Hepatocyte (in vitro differentiated cells): ENCODE results near the gene MRPS9. TPM values are rescaled to one million over a fixed set of nuclear protein-coding genes. Genes with fewer than 3 reads are reported as not detected.

Source experiments
- DNase-seq: peaks from one replicate; pipeline ENCODE4 v3.0.0-alpha.2; 2016; ENCODE audit warnings: low spot score
- H2AFZ ChIP-seq: fragments of 200-600 bp; sonication (generic); 2 replicates; pipeline ENCODE4 v1.6.0; 2016; ENCODE audit warnings: antibody characterized with exemption, mild to moderate bottlenecking
- H3K27ac ChIP-seq: fragments of 200-600 bp; sonication (generic); 2 replicates; pipeline ENCODE4 v1.5.1; 2016; ENCODE audit warnings: mild to moderate bottlenecking
- H3K27me3 ChIP-seq: fragments of 200-600 bp; sonication (generic); 2 replicates; pipeline ENCODE4 v1.6.1; 2016
- H3K36me3 ChIP-seq: fragments of 200-600 bp; sonication (generic); replicated peaks from 2 replicates; pipeline ENCODE4 v1.5.1; 2016; ENCODE audit warnings: low read depth; ENCODE audit not compliant: insufficient read depth
- H3K4me1 ChIP-seq: fragments of 200-600 bp; sonication (generic); 2 replicates; pipeline ENCODE4 v1.5.1; 2016; ENCODE audit warnings: mild to moderate bottlenecking, moderate library complexity; ENCODE audit not compliant: insufficient read depth
- H3K4me2 ChIP-seq: fragments of 200-600 bp; sonication (generic); 2 replicates; pipeline ENCODE4 v1.6.0; 2016
- H3K4me3 ChIP-seq: fragments of 200-600 bp; sonication (generic); 2 replicates; pipeline ENCODE4 v1.5.1; 2016; ENCODE audit warnings: mild to moderate bottlenecking
- H3K79me2 ChIP-seq: fragments of 200-600 bp; sonication (generic); 2 replicates; pipeline ENCODE4 v1.6.0; 2017; ENCODE audit warnings: mild to moderate bottlenecking
- H3K9me2 ChIP-seq: fragments of 200-600 bp; sonication (generic); replicated peaks from 2 replicates; pipeline ENCODE4 v1.6.0; 2017; ENCODE audit warnings: mild to moderate bottlenecking; ENCODE audit not compliant: insufficient read depth
- H3K9me3 ChIP-seq: fragments of 200-600 bp; sonication (generic); 2 replicates; pipeline ENCODE4 v1.5.1; 2016; ENCODE audit warnings: low read depth, mild to moderate bottlenecking
- H4K20me1 ChIP-seq: fragments of 200-600 bp; sonication (generic); 2 replicates; pipeline ENCODE4 v1.6.0; 2016; ENCODE audit warnings: mild to moderate bottlenecking; ENCODE audit not compliant: insufficient read depth, poor library complexity, severe bottlenecking
- EZH2 ChIP-seq: fragments of 200-600 bp; sonication (generic); IDR thresholded peaks from 2 replicates; pipeline ENCODE4 v1.6.1; 2016; ENCODE audit warnings: antibody characterized with exemption, mild to moderate bottlenecking, borderline replicate concordance
- EZH2phosphoT487 ChIP-seq: fragments of 200-600 bp; sonication (generic); IDR thresholded peaks from one replicate; pipeline ENCODE4 v1.6.1; 2018; ENCODE audit warnings: antibody characterized with exemption, mild to moderate bottlenecking, low read depth, moderate library complexity; ENCODE audit not compliant: unreplicated experiment, severe bottlenecking
- WGBS: methylation state at CpG from one replicate; pipeline ENCODE4 v1.1.6; 2016; ENCODE audit warnings: low lambda C conversion rate; ENCODE audit errors: missing lambda C conversion rate; 5-methylcytosine and 5-hydroxymethylcytosine counted together
- polyA plus RNA-seq: library from polyadenylated mRNA; unstranded; fragments of >200 nt; fragmentation: Nextera tagmentation; extraction: Ambion mirVana; gene quantifications from 2 replicates; pipeline ENCODE4 v1.2.1, GENCODE V29; 2016
- total RNA-seq: library from RNA; depleted of rRNA; stranded (reverse); fragments of >200 nt; gene quantifications from 2 replicates; pipeline ENCODE4 v1.2.3, GENCODE V29; 2014
- TF ChIP-seq, protein P1 (sequence below): fragments of 200-600 bp; sonication (generic); IDR thresholded peaks from 2 replicates; pipeline ENCODE4 v1.5.1; 2016; ENCODE audit warnings: antibody characterized with exemption, mild to moderate bottlenecking; ENCODE audit not compliant: poor library complexity

The MRPS9 gene
- total and polyA plus RNA-seq, 2 experiments from 2014 or later: 30.8 to 35.0 TPM

- no peak overlapping the region for H3K4me2 ChIP-seq
- no peaks in the 10 kb centered on the region for H3K9me2 ChIP-seq
- peaks cover 3% of the 10 kb centered on the region for H3K9me3 ChIP-seq
- H3K36me3 ChIP-seq: no peaks in the 10 kb centered on the region
- no peak overlapping the region for H3K27ac ChIP-seq
- no peak for DNase-seq
- no peaks in the 10 kb centered on the region for H4K20me1 ChIP-seq
- H3K4me1 ChIP-seq: no peaks in the 10 kb centered on the region
- no peak for TF ChIP-seq EZH2phosphoT487
- TF ChIP-seq, protein P1, sequence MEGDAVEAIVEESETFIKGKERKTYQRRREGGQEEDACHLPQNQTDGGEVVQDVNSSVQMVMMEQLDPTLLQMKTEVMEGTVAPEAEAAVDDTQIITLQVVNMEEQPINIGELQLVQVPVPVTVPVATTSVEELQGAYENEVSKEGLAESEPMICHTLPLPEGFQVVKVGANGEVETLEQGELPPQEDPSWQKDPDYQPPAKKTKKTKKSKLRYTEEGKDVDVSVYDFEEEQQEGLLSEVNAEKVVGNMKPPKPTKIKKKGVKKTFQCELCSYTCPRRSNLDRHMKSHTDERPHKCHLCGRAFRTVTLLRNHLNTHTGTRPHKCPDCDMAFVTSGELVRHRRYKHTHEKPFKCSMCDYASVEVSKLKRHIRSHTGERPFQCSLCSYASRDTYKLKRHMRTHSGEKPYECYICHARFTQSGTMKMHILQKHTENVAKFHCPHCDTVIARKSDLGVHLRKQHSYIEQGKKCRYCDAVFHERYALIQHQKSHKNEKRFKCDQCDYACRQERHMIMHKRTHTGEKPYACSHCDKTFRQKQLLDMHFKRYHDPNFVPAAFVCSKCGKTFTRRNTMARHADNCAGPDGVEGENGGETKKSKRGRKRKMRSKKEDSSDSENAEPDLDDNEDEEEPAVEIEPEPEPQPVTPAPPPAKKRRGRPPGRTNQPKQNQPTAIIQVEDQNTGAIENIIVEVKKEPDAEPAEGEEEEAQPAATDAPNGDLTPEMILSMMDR: no peak
- no peak for TF ChIP-seq EZH2
- no peak overlapping the region for H2AFZ ChIP-seq
- WGBS: 95% methylated on average over 3 of the region's 3 CpGs
- H3K79me2 ChIP-seq: peaks cover 21% of the 10 kb centered on the region
- H3K27me3 ChIP-seq: no peaks in the 10 kb centered on the region
- H3K4me3 ChIP-seq: no peak overlapping the region
Measured at GRCh38 chr2:105056245-105056644, 18.4 kb downstream of the MRPS9 start.

GRCh38 chr2:105057005-105057404, 19.1 kb downstream of the MRPS9 start:
- 50% methylated on average over 1 of the region's 1 CpG for WGBS
- Histone ChIP-seq H2AFZ (no peak overlapping the region), H3K9me2 (no peaks in the 10 kb centered on the region), H3K36me3 (no peaks in the 10 kb centered on the region), H3K9me3 (peaks cover under 1% of the 10 kb centered on the region), H3K4me2 (no peak overlapping the region), H3K27ac (no peak overlapping the region), H3K4me1 (no peaks in the 10 kb centered on the region), H3K79me2 (peaks cover 14% of the 10 kb centered on the region), H3K4me3 (no peak overlapping the region), H3K27me3 (no peaks in the 10 kb centered on the region), H4K20me1 (no peaks in the 10 kb centered on the region)
- no peak for DNase-seq
- TF ChIP-seq EZH2phosphoT487 (no peak), EZH2 (no peak)
- TF ChIP-seq, protein P1: no peak

- H3K4me3 ChIP-seq: no peak overlapping the region
- no peaks in the 10 kb centered on the region for H3K36me3 ChIP-seq
- 91% methylated on average over 3 of the region's 3 CpGs for WGBS
- no peak overlapping the region for H2AFZ ChIP-seq
- DNase-seq: no peak
- no peaks in the 10 kb centered on the region for H3K9me3 ChIP-seq
- H3K9me2 ChIP-seq: no peaks in the 10 kb centered on the region
- H3K79me2 ChIP-seq: peaks cover 25% of the 10 kb centered on the region
- no peaks in the 10 kb centered on the region for H3K27me3 ChIP-seq
- no peak overlapping the region for H3K27ac ChIP-seq
- H3K4me1 ChIP-seq: no peaks in the 10 kb centered on the region
- H3K4me2 ChIP-seq: no peak overlapping the region
- no peaks in the 10 kb centered on the region for H4K20me1 ChIP-seq
- TF ChIP-seq EZH2phosphoT487: no peak
- TF ChIP-seq, protein P1: no peak
- TF ChIP-seq EZH2: no peak
Measured at GRCh38 chr2:105061560-105061959, 23.7 kb downstream of the MRPS9 start.

GRCh38 chr2:105062158-105062557, 24.3 kb downstream of the MRPS9 start:
- Histone ChIP-seq H3K9me3 (no peaks in the 10 kb centered on the region), H3K9me2 (no peaks in the 10 kb centered on the region), H3K4me3 (no peak overlapping the region), H3K4me1 (no peaks in the 10 kb centered on the region), H3K4me2 (no peak overlapping the region), H3K79me2 (peaks cover 25% of the 10 kb centered on the region), H2AFZ (no peak overlapping the region), H3K27ac (no peak overlapping the region), H4K20me1 (no peaks in the 10 kb centered on the region), H3K36me3 (no peaks in the 10 kb centered on the region), H3K27me3 (no peaks in the 10 kb centered on the region)
- no peak for DNase-seq
- WGBS: 73% methylated on average over 5 of the region's 5 CpGs
- TF ChIP-seq, protein P1: no peak
- no peak for TF ChIP-seq EZH2phosphoT487
- no peak for TF ChIP-seq EZH2
